Vagina (tissue), 2 donors: ENCODE measurements around the gene LANCL3. TPM values are rescaled to one million over a fixed set of nuclear protein-coding genes. Genes with fewer than 3 reads are reported as not detected.
"Not testable (repeated sequence)": the region's sequence is repeated elsewhere in the genome, so short reads cannot be mapped to it uniquely, and the experiment has no call there.

ENCODE experiments used
- DNase-seq, 2 donors: peaks; one replicate each; pipeline ENCODE4 v3.0.0-alpha.2; 2017; ENCODE audit errors: extremely low spot score in 2 of 2
- H3K27ac ChIP-seq: fragments of 200-600 bp; sonication (generic); one replicate; pipeline ENCODE4 v1.5.1; 2019
- H3K27me3 ChIP-seq: fragments of 200-600 bp; sonication (generic); one replicate; pipeline ENCODE4 v1.5.1; 2019
- H3K36me3 ChIP-seq, 2 donors: fragments of 200-600 bp; sonication (generic); one replicate each; pipeline ENCODE4 v1.5.1; 2017 to 2019
- H3K4me1 ChIP-seq: fragments of 200-600 bp; sonication (generic); one replicate; pipeline ENCODE4 v1.5.1; 2019
- H3K4me3 ChIP-seq, 2 donors: fragments of 200-600 bp; sonication (generic); 1 replicate in 1 of 2; 2 replicates in 1 of 2; pipeline ENCODE4 v1.5.1; 2016 to 2019
- H3K9me3 ChIP-seq: fragments of 200-600 bp; sonication (generic); one replicate; pipeline ENCODE4 v1.5.1; 2019
- CTCF ChIP-seq, 3 experiments: fragments of 450-650 bp in 2 of 3; fragments of 200-600 bp in 1 of 3; sonication (generic) in 1 of 3; IDR thresholded peaks; one replicate each; pipeline ENCODE4 v1.5.1; 2017 to 2019; ENCODE audit warnings: antibody characterized with exemption in 3 of 3, mild to moderate bottlenecking in 2 of 3, moderate library complexity in 2 of 3
- POLR2A ChIP-seq, 2 donors: fragments of 450-650 bp; IDR thresholded peaks; one replicate each; pipeline ENCODE4 v1.6.1; 2017; ENCODE audit warnings: antibody characterized with exemption in 2 of 2, mild to moderate bottlenecking in 2 of 2, moderate library complexity in 2 of 2
- POLR2AphosphoS5 ChIP-seq, 2 donors: sonication (generic); formaldehyde crosslinking; IDR thresholded peaks; one replicate each; pipeline ENCODE4 v1.9.0; 2017; ENCODE audit warnings: antibody characterized with exemption in 2 of 2, mild to moderate bottlenecking in 2 of 2, low read depth in 1 of 2; ENCODE audit not compliant: insufficient read depth in 1 of 2
- intact Hi-C: fragments of 100-400 bp; cut with DNase I; formaldehyde crosslinking; loops from one replicate; pipeline ENCODE4 v1.15.1; 2023
- total RNA-seq: library from RNA; depleted of rRNA; stranded (reverse); fragments of >200 nt; gene quantifications from one replicate; pipeline ENCODE4 v1.2.3, GENCODE V29; 2016

The LANCL3 gene
- total RNA-seq = 2.5 TPM

- H3K27me3 ChIP-seq, H3K4me1 ChIP-seq, intact Hi-C loops, H3K27ac ChIP-seq, H3K9me3 ChIP-seq, H3K36me3 ChIP-seq, DNase-seq: not testable (repeated sequence)
- H3K4me3 ChIP-seq = peak within 1 kb of the TSS; percentile 33 to 41
Measured at GRCh38 chrX:37571426-37572107, at the start of gene LANCL3. Gene LANCL3, plus strand, starts transcription at chrX:37571661. Its CDS starts 210 bp downstream, at chrX:37571871.

DNA sequence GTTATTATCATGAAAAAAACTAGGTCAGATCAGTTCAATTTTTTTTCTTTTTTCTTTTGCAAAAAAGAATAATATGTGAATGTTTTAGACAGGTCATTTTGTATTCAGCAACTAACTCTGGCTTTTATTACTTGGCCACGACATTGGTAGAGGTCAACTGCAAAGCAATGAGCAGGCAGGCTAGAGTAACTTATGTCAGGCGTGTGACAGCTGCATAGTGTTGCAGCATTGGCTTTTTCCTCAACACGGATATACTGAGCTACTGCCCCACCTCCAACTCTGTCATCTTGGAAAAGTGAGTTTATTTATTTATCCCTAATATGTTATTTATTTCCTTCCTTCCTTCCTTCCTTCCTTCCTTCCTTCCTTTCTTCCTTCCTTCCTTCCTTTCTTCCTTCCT is 47.8 kb upstream of the LANCL3 start:
- H3K27ac ChIP-seq, H3K27me3 ChIP-seq, DNase-seq, intact Hi-C loops, H3K36me3 ChIP-seq, H3K9me3 ChIP-seq, H3K4me1 ChIP-seq, H3K4me3 ChIP-seq: not testable (repeated sequence)

- DNase-seq = no peak
- Histone ChIP-seq H3K4me3 (no peak overlapping the region), H3K27ac (no peak overlapping the region), H3K9me3 (no peaks in the 10 kb centered on the region), H3K36me3 (no peaks in the 10 kb centered on the region), H3K27me3 (no peaks in the 10 kb centered on the region), H3K4me1 (no peaks in the 10 kb centered on the region)
- intact Hi-C loops = no loop called here
- TF ChIP-seq CTCF (IDR thresholded peaks at IDR 0.05) (no peak), POLR2AphosphoS5 (IDR thresholded peaks at IDR 0.05; ENCODE audit: insufficient read depth in 1 of 2, low read depth in 1 of 2) (no peak), POLR2A (IDR thresholded peaks at IDR 0.05) (no peak)
Measured at GRCh38 chrX:37541991-37542390, 29.5 kb upstream of the LANCL3 start.

DNA sequence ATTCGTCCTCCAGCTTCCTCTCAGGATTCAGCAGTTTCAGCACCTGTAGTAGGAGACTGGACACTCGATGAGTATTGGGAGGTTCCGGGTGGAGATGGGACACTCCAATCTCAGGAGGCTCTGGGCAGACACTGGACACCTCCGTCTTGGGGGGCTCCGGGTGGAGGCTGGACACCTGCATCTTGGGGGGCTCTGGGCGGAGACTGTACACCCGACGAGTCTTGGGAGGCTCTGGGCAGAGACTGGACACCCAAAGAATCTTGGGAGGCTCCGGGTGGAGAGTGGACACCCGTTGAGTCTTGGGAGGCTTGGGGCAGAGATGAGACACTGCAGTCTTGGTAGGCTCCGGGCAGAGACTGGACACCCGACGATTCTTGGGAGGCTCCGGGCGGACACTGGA is 28.7 kb upstream of the LANCL3 start:
- H3K4me1 ChIP-seq = no peaks in the 10 kb centered on the region
- no peak overlapping the region for H3K27ac ChIP-seq
- H3K36me3 ChIP-seq = no peaks in the 10 kb centered on the region
- DNase-seq = no peak
- no peak for TF ChIP-seq CTCF (IDR thresholded peaks at IDR 0.05)
- TF ChIP-seq POLR2A (IDR thresholded peaks at IDR 0.05) = no peak
- TF ChIP-seq POLR2AphosphoS5 (IDR thresholded peaks at IDR 0.05; ENCODE audit: insufficient read depth in 1 of 2, low read depth in 1 of 2) = no peak
- no peak overlapping the region for H3K4me3 ChIP-seq
- intact Hi-C loops = no loop called here
- no peaks in the 10 kb centered on the region for H3K9me3 ChIP-seq
- H3K27me3 ChIP-seq = no peaks in the 10 kb centered on the region

- Histone ChIP-seq H3K27me3 (no peaks in the 10 kb centered on the region), H3K9me3 (no peaks in the 10 kb centered on the region), H3K4me3 (no peak overlapping the region), H3K4me1 (no peaks in the 10 kb centered on the region), H3K36me3 (no peaks in the 10 kb centered on the region), H3K27ac (no peak overlapping the region)
- TF ChIP-seq POLR2AphosphoS5 (IDR thresholded peaks at IDR 0.05; ENCODE audit: insufficient read depth in 1 of 2, low read depth in 1 of 2) (no peak), CTCF (IDR thresholded peaks at IDR 0.05) (no peak), POLR2A (IDR thresholded peaks at IDR 0.05) (no peak)
- no peak for DNase-seq
- intact Hi-C loops = no loop called here
Measured at GRCh38 chrX:37543324-37543723, 28.1 kb upstream of the LANCL3 start.

DNA sequence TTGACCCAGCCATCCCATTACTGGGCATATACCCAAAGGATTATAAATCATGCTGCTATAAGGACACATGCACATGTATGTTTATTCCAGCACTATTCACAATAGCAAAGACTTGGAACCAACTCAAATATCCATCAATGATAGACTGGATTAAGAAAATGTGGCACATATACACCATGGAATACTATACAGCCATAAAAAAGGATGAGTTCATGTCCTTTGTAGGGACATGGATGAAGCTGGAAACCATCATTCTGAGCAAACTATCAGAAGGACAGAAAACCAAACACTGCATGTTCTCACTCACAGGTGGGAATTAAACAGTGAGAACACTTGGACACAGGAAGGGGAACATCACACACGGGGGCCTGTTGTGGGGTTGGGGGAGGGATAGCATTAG is 26.9 kb upstream of the LANCL3 start:
- H3K27ac ChIP-seq, intact Hi-C loops, H3K36me3 ChIP-seq, DNase-seq, H3K27me3 ChIP-seq, H3K9me3 ChIP-seq, H3K4me1 ChIP-seq, H3K4me3 ChIP-seq: not testable (repeated sequence)

DNA sequence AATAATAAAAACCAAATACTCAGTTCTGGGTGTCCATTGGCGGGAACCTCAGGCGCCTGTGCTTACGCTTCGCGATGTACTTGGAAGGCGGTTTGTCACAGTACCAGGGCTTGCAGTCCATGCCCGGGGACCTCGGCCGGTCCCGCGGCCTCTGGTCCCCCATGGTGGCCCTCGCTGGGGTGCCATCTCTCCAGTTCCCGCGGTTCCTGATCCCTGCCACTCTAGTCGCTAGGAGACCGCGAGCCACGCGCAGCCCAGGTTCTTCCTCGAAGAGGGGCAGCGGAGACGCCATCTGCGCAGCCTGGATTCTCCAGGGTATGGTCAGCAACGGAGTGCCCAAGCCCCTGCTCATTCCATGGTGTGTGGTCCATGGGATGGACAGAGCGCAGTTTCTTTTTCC is 26.4 kb upstream of the LANCL3 start:
- Histone ChIP-seq H3K4me1 (no peaks in the 10 kb centered on the region), H3K27me3 (no peaks in the 10 kb centered on the region), H3K4me3 (no peak overlapping the region), H3K36me3 (no peaks in the 10 kb centered on the region), H3K27ac (no peak overlapping the region), H3K9me3 (no peaks in the 10 kb centered on the region)
- no peak for TF ChIP-seq CTCF (IDR thresholded peaks at IDR 0.05)
- no peak for TF ChIP-seq POLR2AphosphoS5 (IDR thresholded peaks at IDR 0.05; ENCODE audit: insufficient read depth in 1 of 2, low read depth in 1 of 2)
- no peak for TF ChIP-seq POLR2A (IDR thresholded peaks at IDR 0.05)
- intact Hi-C loops = no loop called here
- DNase-seq = no peak

DNA sequence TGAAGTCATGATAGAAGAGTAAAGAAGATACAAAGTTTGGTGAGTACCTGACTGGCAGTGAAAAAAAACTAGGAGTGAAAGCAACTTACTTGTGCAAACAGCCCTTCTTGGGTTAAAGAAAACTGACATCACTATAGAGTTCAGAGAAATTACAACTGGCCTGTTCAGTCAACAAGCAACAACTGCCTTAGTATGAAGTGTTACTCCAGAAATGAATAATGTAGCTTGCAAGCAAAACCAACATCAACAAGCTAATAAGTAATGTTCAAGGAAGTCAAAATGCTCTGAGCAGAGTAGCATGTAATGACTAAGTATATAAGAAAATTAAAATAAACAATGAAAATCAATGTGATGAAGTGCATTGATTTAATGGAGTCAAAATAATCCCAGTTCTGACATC is 21.8 kb upstream of the LANCL3 start:
- DNase-seq, H3K27me3 ChIP-seq, intact Hi-C loops, H3K4me3 ChIP-seq, H3K36me3 ChIP-seq, H3K4me1 ChIP-seq, H3K9me3 ChIP-seq, H3K27ac ChIP-seq: not testable (repeated sequence)
